Stimulated activated naive CD4-positive, alpha-beta T cell (primary cell): ENCODE measurements around the gene MRAP.
"Not testable (repeated sequence)": the region's sequence is repeated elsewhere in the genome, so short reads cannot be mapped to it uniquely, and the experiment has no call there.

ENCODE experiments used
- DNase-seq, 6 experiments: peaks; one replicate each; lab custom pipeline; 2025; lab: John Stamatoyannopoulos, UW

The MRAP gene

GRCh38 chr21:32300117-32300681 is 1.5 kb downstream of the MRAP start:
- DNase-seq = no peak

GRCh38 chr21:32301596-32301995 is 2.9 kb downstream of the MRAP start:
- no peak for DNase-seq

GRCh38 chr21:32302560-32302959 is 3.9 kb downstream of the MRAP start:
- DNase-seq = no peak

- no peak for DNase-seq
Measured at GRCh38 chr21:32303385-32303784, 4.7 kb downstream of the MRAP start.

- no peak for DNase-seq
Measured at GRCh38 chr21:32304998-32305397, 6.3 kb downstream of the MRAP start.

GRCh38 chr21:32306021-32306780 is 7.5 kb downstream of the MRAP start:
- DNase-seq = no peak

GRCh38 chr21:32307706-32308105 is 9.1 kb downstream of the MRAP start:
- no peak for DNase-seq

GRCh38 chr21:32308696-32309095 is 10.0 kb downstream of the MRAP start:
- DNase-seq = no peak

- no peak for DNase-seq
Measured at GRCh38 chr21:32309906-32310460, 11.3 kb downstream of the MRAP start.

GRCh38 chr21:32310976-32311375 is 12.3 kb downstream of the MRAP start:
- not testable (repeated sequence) for DNase-seq

GRCh38 chr21:32311621-32312020 is 13.0 kb downstream of the MRAP start:
- no peak for DNase-seq

GRCh38 chr21:32312326-32312725 is 13.7 kb downstream of the MRAP start:
- no peak for DNase-seq

- no peak for DNase-seq
Measured at GRCh38 chr21:32312976-32313375, 14.3 kb downstream of the MRAP start.

GRCh38 chr21:32314806-32315205 is 16.2 kb downstream of the MRAP start:
- no peak for DNase-seq

GRCh38 chr21:32315511-32316281 is 17.0 kb downstream of the MRAP start:
- DNase-seq = no peak

GRCh38 chr21:32316361-32317215 is 17.9 kb downstream of the MRAP start:
- no peak for DNase-seq

GRCh38 chr21:32317726-32318125 is 19.1 kb downstream of the MRAP start:
- DNase-seq = no peak

GRCh38 chr21:32319012-32319411 is 20.4 kb downstream of the MRAP start:
- DNase-seq = no peak

- no peak for DNase-seq
Measured at GRCh38 chr21:32320059-32320458, 21.4 kb downstream of the MRAP start.

GRCh38 chr21:32320726-32321125 is 22.1 kb downstream of the MRAP start:
- DNase-seq = no peak

GRCh38 chr21:32321480-32321879 is 22.8 kb downstream of the MRAP start:
- DNase-seq = no peak

GRCh38 chr21:32322103-32322502 is 23.4 kb downstream of the MRAP start:
- no peak for DNase-seq
